WTC11 (cell line): ENCODE results near the gene BANF2. TPM values are rescaled to one million over a fixed set of nuclear protein-coding genes. Genes with fewer than 3 reads are reported as not detected.
A peak's percentile ranks its signal among the peaks of the same experiment; 100 is the strongest.

Experiments
- ATAC-seq: fragments of 200-7000 bp; cut with Tn5 transposase; 2 replicates; pipeline ENCODE4 v1.10.0; 2021; ENCODE audit warnings: mild to moderate bottlenecking, moderate library complexity
- CTCF ChIA-PET: fragments of 300-600 bp; sonication (Branson Sonifier 250); formaldehyde crosslinking; loops from one replicate; lab custom pipeline; 2021; ENCODE audit warnings: antibody characterized with exemption; lab: Charles Lee
- POLR2A ChIA-PET: fragments of 350-600 bp; sonication (Branson Sonifier 250); formaldehyde crosslinking; loops from one replicate; lab custom pipeline; 2021; ENCODE audit warnings: antibody characterized with exemption; lab: Charles Lee
- DNase-seq: peaks from one replicate; pipeline ENCODE4 v3.0.0; 2021; ENCODE audit warnings: low spot score
- H3K27ac Mint-ChIP-seq: 2 replicates; pipeline ENCODE4 v1.8.0; 2021; ENCODE audit warnings: mixed read lengths
- H3K27me3 Mint-ChIP-seq: 2 replicates; pipeline ENCODE4 v1.8.0; 2021; ENCODE audit warnings: low read depth, mild to moderate bottlenecking, moderate library complexity, mixed read lengths
- H3K36me3 Mint-ChIP-seq: 2 replicates; pipeline ENCODE4 v1.8.0; 2021; ENCODE audit warnings: mixed read lengths
- H3K4me1 Mint-ChIP-seq: 2 replicates; pipeline ENCODE4 v1.8.0; 2022; ENCODE audit warnings: mixed read lengths
- H3K4me3 Mint-ChIP-seq: 2 replicates; pipeline ENCODE4 v1.8.0; 2021; ENCODE audit warnings: mild to moderate bottlenecking, moderate library complexity, mixed read lengths
- H3K9me3 Mint-ChIP-seq: 2 replicates; pipeline ENCODE4 v1.8.0; 2021; ENCODE audit warnings: mixed read lengths
- GABPB1 ChIP-seq: sonication (generic); formaldehyde crosslinking; IDR thresholded peaks from 2 replicates; pipeline ENCODE4 v1.8.1; 2023; ENCODE audit warnings: mild to moderate bottlenecking, missing genetic modification reagents
- GTF2I ChIP-seq: fragments of 250-450 bp; sonication (Bioruptor Pico); conservative IDR thresholded peaks from 2 replicates; pipeline ENCODE4 v1.4.0; 2021; ENCODE audit warnings: mild to moderate bottlenecking
- IRF2 ChIP-seq: sonication (generic); formaldehyde crosslinking; IDR thresholded peaks from 2 replicates; pipeline ENCODE4 v1.8.0; 2022; ENCODE audit warnings: low read depth, missing genetic modification reagents, borderline replicate concordance
- KAT7 ChIP-seq: sonication (generic); formaldehyde crosslinking; IDR thresholded peaks from 2 replicates; pipeline ENCODE4 v1.8.1; 2023; ENCODE audit warnings: missing genetic modification reagents, mild to moderate bottlenecking, borderline replicate concordance
- NFATC4 ChIP-seq: fragments of 250-450 bp; sonication (Bioruptor Pico); IDR thresholded peaks from 2 replicates; pipeline ENCODE4 v1.9.0; 2021; ENCODE audit warnings: mild to moderate bottlenecking
- SP1 ChIP-seq: sonication (generic); formaldehyde crosslinking; conservative IDR thresholded peaks from 2 replicates; pipeline ENCODE4 v1.8.1; 2022; ENCODE audit warnings: missing genetic modification reagents
- ZNF671 ChIP-seq: fragments of 250-450 bp; sonication (Bioruptor Pico); IDR thresholded peaks from 2 replicates; pipeline ENCODE4 v1.8.0; 2021; ENCODE audit warnings: mild to moderate bottlenecking
- total RNA-seq: library from RNA; stranded (reverse); gene quantifications from 3 replicates; pipeline ENCODE4 v1.2.3, GENCODE V29; 2021
- TF ChIP-seq, protein P1 (sequence below): sonication (generic); formaldehyde crosslinking; IDR thresholded peaks from 2 replicates; pipeline ENCODE4 v1.8.0; 2022; ENCODE audit warnings: mild to moderate bottlenecking, missing genetic modification reagents
- TF ChIP-seq, protein P2 (sequence below): sonication (generic); formaldehyde crosslinking; IDR thresholded peaks from 2 replicates; pipeline ENCODE4 v1.8.1; 2022; ENCODE audit warnings: low read depth, missing genetic modification reagents, borderline replicate concordance
- TF ChIP-seq, protein P3 (sequence below): fragments of 200-600 bp; IDR thresholded peaks from 2 replicates; pipeline ENCODE4 v1.8.0; 2022; ENCODE audit warnings: antibody characterized with exemption
- TF ChIP-seq, protein P4 (sequence below): sonication (generic); formaldehyde crosslinking; IDR thresholded peaks from 2 replicates; pipeline ENCODE4 v1.8.1; 2023; ENCODE audit warnings: mild to moderate bottlenecking, missing genetic modification reagents, borderline replicate concordance

Gene BANF2
- total RNA-seq, 1 experiment from 2014 or later: not detected

DNA sequence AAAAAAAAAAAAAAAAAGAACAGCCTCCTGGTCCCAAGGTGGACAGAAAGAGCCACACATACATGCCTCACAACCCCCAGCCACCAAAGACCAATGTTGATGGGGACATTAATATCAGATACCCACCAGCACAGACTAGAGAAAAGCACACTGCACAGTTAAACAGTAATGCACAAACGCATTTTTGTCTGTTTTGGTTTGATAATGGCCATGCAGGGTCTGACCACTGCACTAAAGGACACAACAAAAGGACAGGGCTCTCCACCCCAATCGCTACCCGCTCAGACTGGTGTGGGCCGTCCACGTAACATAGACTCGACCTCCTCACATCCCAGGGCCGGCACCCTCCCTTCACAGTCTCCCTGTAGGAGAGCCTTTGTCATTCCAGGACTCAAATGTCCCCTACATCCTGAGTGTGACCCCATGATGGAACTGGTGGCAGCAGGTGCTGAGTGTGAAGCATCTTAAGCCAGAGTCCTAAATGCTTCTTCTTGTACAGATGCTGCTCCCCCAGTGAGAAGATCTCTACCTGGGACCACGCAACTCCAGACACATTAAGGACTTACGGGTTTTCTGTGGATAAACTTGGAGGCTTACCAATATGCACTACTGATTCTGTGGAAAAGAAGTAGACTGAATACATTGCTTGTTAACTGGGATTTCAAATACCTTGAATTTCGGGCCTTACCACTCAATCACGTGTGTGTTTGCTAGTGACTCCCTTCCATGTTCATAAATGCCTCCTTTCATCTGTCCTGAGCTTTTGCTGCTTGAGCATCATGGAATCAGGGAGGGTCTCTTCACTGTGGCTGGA lies 45.7 kb upstream of the BANF2 start:
- Mint-ChIP-seq H3K27me3 (no peaks in the 10 kb centered on the region), H3K27ac (peak overlapping the region; percentile 82), H3K9me3 (peaks cover 8% of the 10 kb centered on the region), H3K4me1 (peaks cover 66% of the 10 kb centered on the region), H3K36me3 (peaks cover 33% of the 10 kb centered on the region), H3K4me3 (no peak overlapping the region)
- ATAC-seq: no peak
- no peak for DNase-seq
- ChIA-PET CTCF (interaction anchor here (0.7 to 3.3 kb wide), 19 partner anchors 8 to 463 kb away, joined by 3 to 24 read pairs (median 4); partner anchors contain the start of genes DSTN and RRBP1), POLR2A (no interaction called here)
- no peak for TF ChIP-seq GABPB1
- TF ChIP-seq IRF2 (CRISPR knock-in tag): no peak
- no peak for TF ChIP-seq SP1 (CRISPR knock-in tag)
- TF ChIP-seq, protein P1, sequence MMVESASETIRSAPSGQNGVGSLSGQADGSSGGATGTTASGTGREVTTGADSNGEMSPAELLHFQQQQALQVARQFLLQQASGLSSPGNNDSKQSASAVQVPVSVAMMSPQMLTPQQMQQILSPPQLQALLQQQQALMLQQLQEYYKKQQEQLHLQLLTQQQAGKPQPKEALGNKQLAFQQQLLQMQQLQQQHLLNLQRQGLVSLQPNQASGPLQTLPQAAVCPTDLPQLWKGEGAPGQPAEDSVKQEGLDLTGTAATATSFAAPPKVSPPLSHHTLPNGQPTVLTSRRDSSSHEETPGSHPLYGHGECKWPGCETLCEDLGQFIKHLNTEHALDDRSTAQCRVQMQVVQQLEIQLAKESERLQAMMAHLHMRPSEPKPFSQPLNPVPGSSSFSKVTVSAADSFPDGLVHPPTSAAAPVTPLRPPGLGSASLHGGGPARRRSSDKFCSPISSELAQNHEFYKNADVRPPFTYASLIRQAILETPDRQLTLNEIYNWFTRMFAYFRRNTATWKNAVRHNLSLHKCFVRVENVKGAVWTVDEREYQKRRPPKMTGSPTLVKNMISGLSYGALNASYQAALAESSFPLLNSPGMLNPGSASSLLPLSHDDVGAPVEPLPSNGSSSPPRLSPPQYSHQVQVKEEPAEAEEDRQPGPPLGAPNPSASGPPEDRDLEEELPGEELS: no peak

- POLR2A ChIA-PET: interaction anchor here (0.5 kb wide), 1 partner anchor 150 kb away, joined by 3 read pairs; no protein-coding TSS in a partner anchor
- no peak for TF ChIP-seq NFATC4 (CRISPR knock-in tag)
- TF ChIP-seq, protein P2, sequence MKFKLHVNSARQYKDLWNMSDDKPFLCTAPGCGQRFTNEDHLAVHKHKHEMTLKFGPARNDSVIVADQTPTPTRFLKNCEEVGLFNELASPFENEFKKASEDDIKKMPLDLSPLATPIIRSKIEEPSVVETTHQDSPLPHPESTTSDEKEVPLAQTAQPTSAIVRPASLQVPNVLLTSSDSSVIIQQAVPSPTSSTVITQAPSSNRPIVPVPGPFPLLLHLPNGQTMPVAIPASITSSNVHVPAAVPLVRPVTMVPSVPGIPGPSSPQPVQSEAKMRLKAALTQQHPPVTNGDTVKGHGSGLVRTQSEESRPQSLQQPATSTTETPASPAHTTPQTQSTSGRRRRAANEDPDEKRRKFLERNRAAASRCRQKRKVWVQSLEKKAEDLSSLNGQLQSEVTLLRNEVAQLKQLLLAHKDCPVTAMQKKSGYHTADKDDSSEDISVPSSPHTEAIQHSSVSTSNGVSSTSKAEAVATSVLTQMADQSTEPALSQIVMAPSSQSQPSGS (CRISPR knock-in tag): no peak
- TF ChIP-seq, protein P3, sequence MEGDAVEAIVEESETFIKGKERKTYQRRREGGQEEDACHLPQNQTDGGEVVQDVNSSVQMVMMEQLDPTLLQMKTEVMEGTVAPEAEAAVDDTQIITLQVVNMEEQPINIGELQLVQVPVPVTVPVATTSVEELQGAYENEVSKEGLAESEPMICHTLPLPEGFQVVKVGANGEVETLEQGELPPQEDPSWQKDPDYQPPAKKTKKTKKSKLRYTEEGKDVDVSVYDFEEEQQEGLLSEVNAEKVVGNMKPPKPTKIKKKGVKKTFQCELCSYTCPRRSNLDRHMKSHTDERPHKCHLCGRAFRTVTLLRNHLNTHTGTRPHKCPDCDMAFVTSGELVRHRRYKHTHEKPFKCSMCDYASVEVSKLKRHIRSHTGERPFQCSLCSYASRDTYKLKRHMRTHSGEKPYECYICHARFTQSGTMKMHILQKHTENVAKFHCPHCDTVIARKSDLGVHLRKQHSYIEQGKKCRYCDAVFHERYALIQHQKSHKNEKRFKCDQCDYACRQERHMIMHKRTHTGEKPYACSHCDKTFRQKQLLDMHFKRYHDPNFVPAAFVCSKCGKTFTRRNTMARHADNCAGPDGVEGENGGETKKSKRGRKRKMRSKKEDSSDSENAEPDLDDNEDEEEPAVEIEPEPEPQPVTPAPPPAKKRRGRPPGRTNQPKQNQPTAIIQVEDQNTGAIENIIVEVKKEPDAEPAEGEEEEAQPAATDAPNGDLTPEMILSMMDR: peak; percentile 77
- TF ChIP-seq KAT7: no peak
- no peak for TF ChIP-seq IRF2 (CRISPR knock-in tag)
- TF ChIP-seq GTF2I (CRISPR knock-in tag): no peak
- no peak for TF ChIP-seq ZNF671 (CRISPR knock-in tag)
- TF ChIP-seq, protein P4, sequence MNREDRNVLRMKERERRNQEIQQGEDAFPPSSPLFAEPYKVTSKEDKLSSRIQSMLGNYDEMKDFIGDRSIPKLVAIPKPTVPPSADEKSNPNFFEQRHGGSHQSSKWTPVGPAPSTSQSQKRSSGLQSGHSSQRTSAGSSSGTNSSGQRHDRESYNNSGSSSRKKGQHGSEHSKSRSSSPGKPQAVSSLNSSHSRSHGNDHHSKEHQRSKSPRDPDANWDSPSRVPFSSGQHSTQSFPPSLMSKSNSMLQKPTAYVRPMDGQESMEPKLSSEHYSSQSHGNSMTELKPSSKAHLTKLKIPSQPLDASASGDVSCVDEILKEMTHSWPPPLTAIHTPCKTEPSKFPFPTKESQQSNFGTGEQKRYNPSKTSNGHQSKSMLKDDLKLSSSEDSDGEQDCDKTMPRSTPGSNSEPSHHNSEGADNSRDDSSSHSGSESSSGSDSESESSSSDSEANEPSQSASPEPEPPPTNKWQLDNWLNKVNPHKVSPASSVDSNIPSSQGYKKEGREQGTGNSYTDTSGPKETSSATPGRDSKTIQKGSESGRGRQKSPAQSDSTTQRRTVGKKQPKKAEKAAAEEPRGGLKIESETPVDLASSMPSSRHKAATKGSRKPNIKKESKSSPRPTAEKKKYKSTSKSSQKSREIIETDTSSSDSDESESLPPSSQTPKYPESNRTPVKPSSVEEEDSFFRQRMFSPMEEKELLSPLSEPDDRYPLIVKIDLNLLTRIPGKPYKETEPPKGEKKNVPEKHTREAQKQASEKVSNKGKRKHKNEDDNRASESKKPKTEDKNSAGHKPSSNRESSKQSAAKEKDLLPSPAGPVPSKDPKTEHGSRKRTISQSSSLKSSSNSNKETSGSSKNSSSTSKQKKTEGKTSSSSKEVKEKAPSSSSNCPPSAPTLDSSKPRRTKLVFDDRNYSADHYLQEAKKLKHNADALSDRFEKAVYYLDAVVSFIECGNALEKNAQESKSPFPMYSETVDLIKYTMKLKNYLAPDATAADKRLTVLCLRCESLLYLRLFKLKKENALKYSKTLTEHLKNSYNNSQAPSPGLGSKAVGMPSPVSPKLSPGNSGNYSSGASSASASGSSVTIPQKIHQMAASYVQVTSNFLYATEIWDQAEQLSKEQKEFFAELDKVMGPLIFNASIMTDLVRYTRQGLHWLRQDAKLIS: no peak
- ATAC-seq: peak; percentile 47
These were observed 45.0 kb upstream of the BANF2 start for GRCh38 chr20:17654649-17655285.

More at GRCh38 chr20:17654649-17655285, 45.0 kb upstream of the BANF2 start:
- CTCF ChIA-PET: interaction anchor here (0.7 to 3.3 kb wide), 16 partner anchors 9 to 304 kb away, joined by 3 to 24 read pairs (median 4); partner anchors contain the start of genes DSTN and RRBP1
- Mint-ChIP-seq H3K27ac (peak overlapping the region; percentile 82), H3K27me3 (no peaks in the 10 kb centered on the region), H3K4me1 (peaks cover 61% of the 10 kb centered on the region), H3K9me3 (peaks cover 8% of the 10 kb centered on the region), H3K4me3 (no peak overlapping the region), H3K36me3 (peaks cover 36% of the 10 kb centered on the region)
- DNase-seq: peak; percentile 80
